ENCODE results near the gene PRDM16. TPM values are rescaled to one million over a fixed set of nuclear protein-coding genes. Genes with fewer than 3 reads are reported as not detected.

The PRDM16 gene
- total RNA-seq, 1 experiment from 2014 or later, result 1.6 TPM

DNA sequence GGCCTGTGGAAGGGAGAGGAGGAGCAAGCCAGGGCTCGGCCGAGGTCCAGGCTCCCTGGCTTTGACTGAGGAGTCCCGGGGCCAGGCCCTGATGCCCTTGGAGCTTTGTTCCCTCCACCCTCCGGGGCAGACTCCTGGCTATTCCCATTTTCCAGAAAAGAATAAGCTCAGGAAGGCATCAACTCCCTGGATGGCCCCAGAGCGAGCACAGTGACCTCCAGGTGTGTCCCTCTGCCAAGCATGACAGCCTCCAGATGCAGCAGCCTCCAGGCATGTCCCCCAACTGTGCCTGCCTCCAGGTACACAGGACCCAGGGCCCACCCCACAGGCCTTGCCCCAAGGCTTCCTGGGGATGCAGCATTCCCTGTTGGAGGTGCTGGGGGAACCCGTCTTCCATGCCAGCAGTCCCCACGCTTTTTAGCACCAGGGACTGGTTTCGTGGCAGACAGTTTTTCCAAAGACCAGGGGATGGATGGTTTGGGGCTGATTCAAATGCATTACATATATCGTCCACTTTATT, 369.7 kb downstream of the PRDM16 start:
- no peaks in the 10 kb centered on the region for H3K27me3 Mint-ChIP-seq (ENCODE audit: low read depth)
- no peak for TF ChIP-seq JUN (CRISPR knock-in tag; IDR thresholded peaks at IDR 0.05)
- TF ChIP-seq, protein P1, sequence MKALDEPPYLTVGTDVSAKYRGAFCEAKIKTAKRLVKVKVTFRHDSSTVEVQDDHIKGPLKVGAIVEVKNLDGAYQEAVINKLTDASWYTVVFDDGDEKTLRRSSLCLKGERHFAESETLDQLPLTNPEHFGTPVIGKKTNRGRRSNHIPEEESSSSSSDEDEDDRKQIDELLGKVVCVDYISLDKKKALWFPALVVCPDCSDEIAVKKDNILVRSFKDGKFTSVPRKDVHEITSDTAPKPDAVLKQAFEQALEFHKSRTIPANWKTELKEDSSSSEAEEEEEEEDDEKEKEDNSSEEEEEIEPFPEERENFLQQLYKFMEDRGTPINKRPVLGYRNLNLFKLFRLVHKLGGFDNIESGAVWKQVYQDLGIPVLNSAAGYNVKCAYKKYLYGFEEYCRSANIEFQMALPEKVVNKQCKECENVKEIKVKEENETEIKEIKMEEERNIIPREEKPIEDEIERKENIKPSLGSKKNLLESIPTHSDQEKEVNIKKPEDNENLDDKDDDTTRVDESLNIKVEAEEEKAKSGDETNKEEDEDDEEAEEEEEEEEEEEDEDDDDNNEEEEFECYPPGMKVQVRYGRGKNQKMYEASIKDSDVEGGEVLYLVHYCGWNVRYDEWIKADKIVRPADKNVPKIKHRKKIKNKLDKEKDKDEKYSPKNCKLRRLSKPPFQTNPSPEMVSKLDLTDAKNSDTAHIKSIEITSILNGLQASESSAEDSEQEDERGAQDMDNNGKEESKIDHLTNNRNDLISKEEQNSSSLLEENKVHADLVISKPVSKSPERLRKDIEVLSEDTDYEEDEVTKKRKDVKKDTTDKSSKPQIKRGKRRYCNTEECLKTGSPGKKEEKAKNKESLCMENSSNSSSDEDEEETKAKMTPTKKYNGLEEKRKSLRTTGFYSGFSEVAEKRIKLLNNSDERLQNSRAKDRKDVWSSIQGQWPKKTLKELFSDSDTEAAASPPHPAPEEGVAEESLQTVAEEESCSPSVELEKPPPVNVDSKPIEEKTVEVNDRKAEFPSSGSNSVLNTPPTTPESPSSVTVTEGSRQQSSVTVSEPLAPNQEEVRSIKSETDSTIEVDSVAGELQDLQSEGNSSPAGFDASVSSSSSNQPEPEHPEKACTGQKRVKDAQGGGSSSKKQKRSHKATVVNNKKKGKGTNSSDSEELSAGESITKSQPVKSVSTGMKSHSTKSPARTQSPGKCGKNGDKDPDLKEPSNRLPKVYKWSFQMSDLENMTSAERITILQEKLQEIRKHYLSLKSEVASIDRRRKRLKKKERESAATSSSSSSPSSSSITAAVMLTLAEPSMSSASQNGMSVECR (CRISPR knock-in tag; IDR thresholded peaks at IDR 0.05; ENCODE audit: borderline replicate concordance), result no peak
- TF ChIP-seq, protein P2, sequence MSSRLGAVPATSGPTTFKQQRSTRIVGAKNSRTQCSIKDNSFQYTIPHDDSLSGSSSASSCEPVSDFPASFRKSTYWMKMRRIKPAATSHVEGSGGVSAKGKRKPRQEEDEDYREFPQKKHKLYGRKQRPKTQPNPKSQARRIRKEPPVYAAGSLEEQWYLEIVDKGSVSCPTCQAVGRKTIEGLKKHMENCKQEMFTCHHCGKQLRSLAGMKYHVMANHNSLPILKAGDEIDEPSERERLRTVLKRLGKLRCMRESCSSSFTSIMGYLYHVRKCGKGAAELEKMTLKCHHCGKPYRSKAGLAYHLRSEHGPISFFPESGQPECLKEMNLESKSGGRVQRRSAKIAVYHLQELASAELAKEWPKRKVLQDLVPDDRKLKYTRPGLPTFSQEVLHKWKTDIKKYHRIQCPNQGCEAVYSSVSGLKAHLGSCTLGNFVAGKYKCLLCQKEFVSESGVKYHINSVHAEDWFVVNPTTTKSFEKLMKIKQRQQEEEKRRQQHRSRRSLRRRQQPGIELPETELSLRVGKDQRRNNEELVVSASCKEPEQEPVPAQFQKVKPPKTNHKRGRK (CRISPR knock-in tag; IDR thresholded peaks at IDR 0.05; ENCODE audit: borderline replicate concordance), result no peak
- TF ChIP-seq, protein P3, sequence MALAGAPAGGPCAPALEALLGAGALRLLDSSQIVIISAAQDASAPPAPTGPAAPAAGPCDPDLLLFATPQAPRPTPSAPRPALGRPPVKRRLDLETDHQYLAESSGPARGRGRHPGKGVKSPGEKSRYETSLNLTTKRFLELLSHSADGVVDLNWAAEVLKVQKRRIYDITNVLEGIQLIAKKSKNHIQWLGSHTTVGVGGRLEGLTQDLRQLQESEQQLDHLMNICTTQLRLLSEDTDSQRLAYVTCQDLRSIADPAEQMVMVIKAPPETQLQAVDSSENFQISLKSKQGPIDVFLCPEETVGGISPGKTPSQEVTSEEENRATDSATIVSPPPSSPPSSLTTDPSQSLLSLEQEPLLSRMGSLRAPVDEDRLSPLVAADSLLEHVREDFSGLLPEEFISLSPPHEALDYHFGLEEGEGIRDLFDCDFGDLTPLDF (CRISPR knock-in tag; IDR thresholded peaks at IDR 0.05), result no peak
- TF ChIP-seq ZNF396 (CRISPR knock-in tag; IDR thresholded peaks at IDR 0.05; ENCODE audit: borderline replicate concordance), result no peak
- TF ChIP-seq RORB (CRISPR knock-in tag; IDR thresholded peaks at IDR 0.05), result no peak
- TF ChIP-seq, protein P4, sequence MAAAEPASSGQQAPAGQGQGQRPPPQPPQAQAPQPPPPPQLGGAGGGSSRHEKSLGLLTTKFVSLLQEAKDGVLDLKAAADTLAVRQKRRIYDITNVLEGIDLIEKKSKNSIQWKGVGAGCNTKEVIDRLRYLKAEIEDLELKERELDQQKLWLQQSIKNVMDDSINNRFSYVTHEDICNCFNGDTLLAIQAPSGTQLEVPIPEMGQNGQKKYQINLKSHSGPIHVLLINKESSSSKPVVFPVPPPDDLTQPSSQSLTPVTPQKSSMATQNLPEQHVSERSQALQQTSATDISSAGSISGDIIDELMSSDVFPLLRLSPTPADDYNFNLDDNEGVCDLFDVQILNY (CRISPR knock-in tag; IDR thresholded peaks at IDR 0.05), result no peak
- H3K4me1 Mint-ChIP-seq, result no peaks in the 10 kb centered on the region
- DNase-seq (ENCODE audit: low spot score) (no peak), ATAC-seq (no peak)
- H3K27ac Mint-ChIP-seq, result no peak overlapping the region; the same call in 1 of the 2 replicates
- H3K9me3 Mint-ChIP-seq, result no peaks in the 10 kb centered on the region
- POLR2A ChIA-PET, result no interaction called here
- H3K4me3 Mint-ChIP-seq, result no peak overlapping the region
- CTCF ChIA-PET, result interaction anchor here (1.6 to 5.3 kb wide), 4 partner anchors 15 to 180 kb away, joined by 4 to 24 read pairs (median 12); no protein-coding TSS in a partner anchor
- no peaks in the 10 kb centered on the region for H3K36me3 Mint-ChIP-seq

DNA sequence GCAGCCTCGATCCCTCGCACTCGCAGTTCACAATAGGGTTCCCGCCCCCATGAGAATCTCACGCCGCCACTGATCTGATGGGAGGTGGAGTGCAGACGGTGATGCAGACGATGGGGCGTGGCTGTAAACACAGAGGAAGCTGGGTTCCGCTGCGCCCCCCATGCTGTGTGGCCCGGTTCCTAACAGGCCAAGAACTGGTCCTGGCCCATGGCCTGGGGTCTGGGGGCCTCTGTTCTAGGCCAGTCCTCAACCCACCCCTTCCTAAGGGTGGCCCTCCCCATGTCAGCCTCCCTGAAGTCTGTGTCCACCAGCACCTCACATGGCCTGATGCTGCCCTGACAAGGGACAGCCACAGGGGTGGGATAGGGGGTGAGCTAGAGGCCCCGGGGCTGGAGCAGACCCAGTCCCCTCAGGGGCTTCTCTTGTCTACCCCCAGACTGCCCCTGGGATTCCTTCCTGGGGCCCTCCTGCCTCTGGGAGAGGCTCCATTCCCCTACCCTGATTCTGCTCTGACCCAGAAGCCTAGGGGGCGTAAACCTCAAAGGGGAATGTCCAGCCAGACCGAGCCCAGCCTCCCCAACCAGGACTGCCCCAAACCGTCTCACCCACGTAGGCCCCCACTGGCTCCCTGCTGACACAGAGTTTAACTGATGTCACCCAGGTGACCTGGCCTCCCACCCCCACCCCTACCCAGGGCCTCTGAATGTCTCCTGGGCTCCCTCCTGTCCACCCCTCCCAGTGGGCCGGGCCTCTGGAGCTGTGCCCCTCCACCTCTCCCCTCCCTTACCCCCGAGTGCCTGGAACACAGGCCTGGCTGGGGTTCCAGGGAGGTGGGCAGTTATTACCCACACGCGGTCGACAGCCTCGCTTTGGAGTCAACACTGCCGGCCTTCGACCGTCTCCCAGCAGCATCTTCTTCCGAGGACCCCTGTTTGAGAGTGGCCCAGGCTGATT, 370.6 kb downstream of the PRDM16 start:
- no peaks in the 10 kb centered on the region for H3K4me1 Mint-ChIP-seq
- no peak overlapping the region for H3K27ac Mint-ChIP-seq
- no peaks in the 10 kb centered on the region for H3K9me3 Mint-ChIP-seq
- ATAC-seq (no peak; the same call in 1 of the 2 replicates), DNase-seq (ENCODE audit: low spot score) (no peak)
- H3K27me3 Mint-ChIP-seq (ENCODE audit: low read depth), result no peaks in the 10 kb centered on the region
- ChIA-PET CTCF (interaction anchor here (0.6 to 5.3 kb wide), 8 partner anchors 8 to 385 kb away, joined by 3 to 24 read pairs (median 4); no protein-coding TSS in a partner anchor), POLR2A (no interaction called here)
- H3K4me3 Mint-ChIP-seq, result no peak overlapping the region
- H3K36me3 Mint-ChIP-seq, result no peaks in the 10 kb centered on the region
- TF ChIP-seq, protein P5, sequence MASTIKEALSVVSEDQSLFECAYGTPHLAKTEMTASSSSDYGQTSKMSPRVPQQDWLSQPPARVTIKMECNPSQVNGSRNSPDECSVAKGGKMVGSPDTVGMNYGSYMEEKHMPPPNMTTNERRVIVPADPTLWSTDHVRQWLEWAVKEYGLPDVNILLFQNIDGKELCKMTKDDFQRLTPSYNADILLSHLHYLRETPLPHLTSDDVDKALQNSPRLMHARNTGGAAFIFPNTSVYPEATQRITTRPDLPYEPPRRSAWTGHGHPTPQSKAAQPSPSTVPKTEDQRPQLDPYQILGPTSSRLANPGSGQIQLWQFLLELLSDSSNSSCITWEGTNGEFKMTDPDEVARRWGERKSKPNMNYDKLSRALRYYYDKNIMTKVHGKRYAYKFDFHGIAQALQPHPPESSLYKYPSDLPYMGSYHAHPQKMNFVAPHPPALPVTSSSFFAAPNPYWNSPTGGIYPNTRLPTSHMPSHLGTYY (CRISPR knock-in tag; IDR thresholded peaks at IDR 0.05), result no peak
- no peak for TF ChIP-seq NR3C1 (CRISPR knock-in tag; conservative IDR thresholded peaks at IDR 0.05; ENCODE audit: low read depth)
- TF ChIP-seq ESRRA (CRISPR knock-in tag; IDR thresholded peaks at IDR 0.05; ENCODE audit: borderline replicate concordance), result no peak
- no peak for TF ChIP-seq FOXP1 (CRISPR knock-in tag; IDR thresholded peaks at IDR 0.05; ENCODE audit: borderline replicate concordance)
- no peak for TF ChIP-seq TEAD1 (CRISPR knock-in tag; IDR thresholded peaks at IDR 0.05)
- no peak for TF ChIP-seq ZNF317 (CRISPR knock-in tag; IDR thresholded peaks at IDR 0.05; ENCODE audit: borderline replicate concordance, low read depth)
- TF ChIP-seq ATF1 (CRISPR knock-in tag; IDR thresholded peaks at IDR 0.05), result no peak
- no peak for TF ChIP-seq ZNF423 (CRISPR knock-in tag; IDR thresholded peaks at IDR 0.05)
- TF ChIP-seq, protein P6, sequence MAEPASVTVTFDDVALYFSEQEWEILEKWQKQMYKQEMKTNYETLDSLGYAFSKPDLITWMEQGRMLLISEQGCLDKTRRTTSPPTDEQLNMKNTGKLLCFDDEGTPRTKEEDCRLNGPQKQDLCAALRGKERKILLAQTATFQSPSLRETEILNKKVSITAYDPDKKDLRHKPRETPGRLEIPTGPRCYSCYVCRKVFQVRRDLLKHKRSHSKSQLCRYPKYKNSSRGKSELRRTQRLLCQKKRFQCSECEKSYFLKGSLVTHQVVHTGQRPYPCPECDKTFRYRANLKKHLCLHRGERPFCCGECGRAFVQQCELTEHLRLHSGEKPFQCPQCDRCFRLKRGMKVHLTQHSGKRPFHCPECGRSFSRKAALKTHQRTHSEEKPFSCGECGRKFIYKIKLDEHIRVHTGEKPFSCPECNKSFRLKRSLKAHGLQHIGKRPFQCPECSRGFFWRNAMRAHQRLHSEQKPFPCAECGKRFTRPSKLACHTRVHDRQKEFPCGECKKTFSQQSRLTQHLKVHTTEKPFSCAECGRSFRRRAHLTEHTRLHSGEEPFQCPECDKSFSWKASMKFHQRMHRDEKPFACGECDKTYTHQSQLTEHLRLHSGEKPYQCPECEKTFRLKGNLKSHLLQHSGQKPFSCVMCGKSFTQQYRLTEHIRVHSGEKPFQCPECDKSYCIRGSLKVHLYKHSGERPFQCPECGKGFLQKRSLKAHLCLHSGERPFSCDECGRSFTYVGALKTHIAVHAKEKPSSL (CRISPR knock-in tag; conservative IDR thresholded peaks at IDR 0.05), result no peak
- TF ChIP-seq JUN (CRISPR knock-in tag; IDR thresholded peaks at IDR 0.05), result no peak
- TF ChIP-seq CREB1 (CRISPR knock-in tag; IDR thresholded peaks at IDR 0.05), result no peak
- TF ChIP-seq, protein P7, sequence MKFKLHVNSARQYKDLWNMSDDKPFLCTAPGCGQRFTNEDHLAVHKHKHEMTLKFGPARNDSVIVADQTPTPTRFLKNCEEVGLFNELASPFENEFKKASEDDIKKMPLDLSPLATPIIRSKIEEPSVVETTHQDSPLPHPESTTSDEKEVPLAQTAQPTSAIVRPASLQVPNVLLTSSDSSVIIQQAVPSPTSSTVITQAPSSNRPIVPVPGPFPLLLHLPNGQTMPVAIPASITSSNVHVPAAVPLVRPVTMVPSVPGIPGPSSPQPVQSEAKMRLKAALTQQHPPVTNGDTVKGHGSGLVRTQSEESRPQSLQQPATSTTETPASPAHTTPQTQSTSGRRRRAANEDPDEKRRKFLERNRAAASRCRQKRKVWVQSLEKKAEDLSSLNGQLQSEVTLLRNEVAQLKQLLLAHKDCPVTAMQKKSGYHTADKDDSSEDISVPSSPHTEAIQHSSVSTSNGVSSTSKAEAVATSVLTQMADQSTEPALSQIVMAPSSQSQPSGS (CRISPR knock-in tag; IDR thresholded peaks at IDR 0.05; ENCODE audit: borderline replicate concordance, low read depth), result no peak
- no peak for TF ChIP-seq NFYB (CRISPR knock-in tag; conservative IDR thresholded peaks at IDR 0.05; ENCODE audit: low read depth)
